ENCODE measurements around the gene CDYL2.

The CDYL2 gene

DNA sequence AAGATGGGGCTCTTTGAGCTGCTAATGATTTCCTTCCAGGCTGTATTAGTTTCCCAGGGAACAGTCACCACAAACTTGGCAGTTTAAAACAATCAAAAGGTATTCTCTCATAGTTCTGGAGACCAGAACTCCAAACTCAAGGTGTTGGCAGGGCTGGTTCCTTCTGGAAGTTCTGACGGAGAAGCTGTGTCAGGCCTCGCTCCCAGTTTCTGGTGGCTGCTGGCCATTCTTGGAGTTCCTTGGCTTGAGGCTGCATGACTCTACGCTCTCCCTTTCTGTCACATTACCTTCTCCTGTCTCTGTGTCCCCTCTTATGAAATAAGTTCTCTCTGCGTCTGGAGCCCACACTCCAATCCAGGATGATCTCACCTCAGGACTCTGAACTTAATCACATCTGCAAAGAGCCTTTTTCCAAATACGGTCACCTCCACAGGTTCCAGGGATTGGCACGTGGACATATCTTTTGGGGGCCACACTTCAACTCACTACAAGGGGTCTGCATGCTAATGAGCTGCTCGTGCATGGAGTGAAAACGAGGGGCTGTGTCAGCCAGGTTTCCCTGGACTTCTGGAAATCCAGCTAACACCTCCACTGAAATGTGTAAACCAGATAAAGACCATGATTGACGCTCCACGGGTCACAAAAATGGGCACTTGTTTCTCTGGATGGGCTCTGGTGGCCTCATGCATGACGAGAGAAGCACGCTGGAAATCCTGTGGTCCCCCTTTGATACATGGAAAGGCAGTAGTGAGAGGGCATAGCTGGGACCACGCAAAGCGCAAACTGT lies 185.3 kb downstream of the CDYL2 start:
- no peak for DNase-seq

DNA sequence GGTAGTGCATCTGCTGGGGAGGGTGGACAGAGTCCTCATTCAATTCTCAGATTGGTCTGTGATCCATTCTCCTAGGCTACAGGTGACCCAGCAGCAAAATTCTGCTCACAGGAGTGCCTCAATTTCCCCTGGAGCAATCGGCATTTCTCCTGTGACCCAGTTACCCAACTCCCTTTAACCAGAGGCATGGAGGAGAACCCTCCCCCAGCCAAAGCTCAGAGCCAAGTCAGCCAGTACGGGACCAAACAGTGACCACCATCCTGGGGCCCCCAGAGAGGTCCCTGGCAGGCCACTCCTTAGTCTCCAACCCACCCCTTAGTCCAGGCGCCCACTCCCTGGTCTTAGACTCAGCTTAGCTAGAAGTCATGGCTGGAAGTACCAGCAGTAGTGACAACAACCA lies 188.0 kb downstream of the CDYL2 start:
- DNase-seq: no peak

DNA sequence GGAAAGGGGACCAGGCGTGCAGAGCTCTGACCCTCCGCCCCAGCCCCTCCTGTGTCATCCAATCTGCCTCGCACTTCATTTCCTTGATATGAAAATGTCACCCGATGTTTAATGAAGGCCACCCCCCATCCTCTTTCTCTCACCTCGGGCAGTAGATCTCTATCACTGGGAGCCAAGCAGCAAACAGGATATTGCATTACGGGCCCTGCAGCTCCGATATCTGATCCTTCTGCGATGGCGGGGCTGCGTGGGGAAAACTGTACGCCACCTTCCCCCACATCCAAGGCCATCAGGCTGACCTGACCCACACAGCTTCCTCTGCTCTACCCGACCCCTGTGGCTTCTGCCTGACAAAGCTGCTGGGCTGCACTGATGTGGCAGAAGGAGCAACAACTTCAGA lies 188.7 kb downstream of the CDYL2 start:
- no peak for DNase-seq

DNA sequence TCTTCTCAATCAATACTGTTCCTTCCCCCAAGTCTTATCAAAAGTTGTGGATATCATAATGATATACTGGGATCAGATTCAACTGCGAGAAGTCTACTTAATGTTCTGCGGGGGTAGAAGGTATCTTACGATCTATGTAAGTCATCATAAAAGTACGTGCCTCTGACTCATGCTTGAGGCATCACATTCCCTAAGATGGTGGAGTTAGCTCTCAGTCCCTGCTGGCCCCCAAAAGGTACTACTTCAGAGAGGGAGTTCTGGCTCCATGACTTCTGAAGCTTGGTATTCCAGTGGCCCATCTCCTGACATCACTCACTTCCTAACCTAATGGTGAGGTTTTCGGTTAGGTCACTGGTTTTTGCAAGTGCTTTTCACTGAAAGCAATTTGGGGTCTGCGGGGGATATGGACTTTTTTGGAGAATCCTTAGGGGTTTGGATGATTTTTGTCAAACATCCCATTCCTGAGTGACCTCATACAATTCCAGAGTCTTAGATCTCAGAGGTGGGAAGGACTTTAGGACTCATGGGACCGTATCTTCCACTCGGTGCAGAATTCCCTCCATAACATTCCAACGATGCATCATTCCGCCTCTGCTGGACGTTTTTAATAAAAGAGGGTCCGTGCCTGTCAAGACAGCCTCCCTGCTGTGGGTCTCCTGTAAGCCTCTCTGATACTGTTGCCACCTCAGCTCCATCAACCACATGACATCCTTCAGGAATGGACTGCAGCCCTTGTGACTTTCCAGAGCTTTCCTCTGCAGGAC lies 189.3 kb downstream of the CDYL2 start:
- DNase-seq: no peak

DNA sequence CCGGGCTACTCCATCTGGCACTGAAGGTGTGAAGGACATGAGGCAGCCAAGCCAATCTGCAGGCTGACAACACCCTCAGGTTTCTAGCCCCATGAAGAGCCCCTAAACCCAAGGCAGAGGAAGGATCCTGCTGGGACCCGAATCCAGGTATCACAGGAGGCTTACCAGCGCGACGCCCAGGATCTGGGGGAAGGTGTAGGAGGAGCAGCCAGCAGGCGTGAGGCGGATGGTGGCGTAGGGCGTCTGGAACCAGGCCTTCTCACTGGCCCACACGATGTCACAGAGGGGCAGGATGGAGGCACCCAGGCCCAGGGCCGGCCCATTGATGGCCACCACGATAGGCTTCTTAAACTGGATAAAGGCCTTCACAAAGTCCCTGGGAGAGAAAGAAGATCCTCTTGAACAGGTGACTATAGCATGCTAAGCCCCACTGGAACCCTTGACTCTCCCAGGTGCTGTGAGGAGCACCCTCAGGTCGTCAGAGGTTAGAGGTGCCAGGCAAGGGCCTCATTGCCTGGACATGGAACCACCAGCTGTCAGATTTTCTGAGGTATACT lies 191.9 kb downstream of the CDYL2 start:
- DNase-seq: no peak

DNA sequence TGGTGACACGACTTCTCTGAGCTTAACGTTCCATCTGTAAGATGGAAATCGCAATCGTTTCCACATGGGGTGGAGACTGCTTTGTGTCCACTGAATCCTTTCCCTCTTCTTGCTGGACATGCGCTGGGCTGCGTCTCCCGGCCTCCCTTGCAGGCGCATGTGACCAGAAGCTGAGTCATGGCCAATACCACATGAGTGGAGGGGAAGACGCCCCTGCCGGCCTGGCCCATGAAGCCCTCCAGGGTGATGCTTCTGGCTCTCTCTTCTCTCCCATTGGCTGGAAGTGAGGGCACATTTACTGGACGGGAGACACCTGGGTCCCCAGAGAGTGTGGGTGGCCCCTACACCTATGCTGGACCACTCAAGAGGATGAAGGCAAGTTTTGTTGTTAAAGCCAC lies 192.5 kb downstream of the CDYL2 start:
- no peak for DNase-seq

DNA sequence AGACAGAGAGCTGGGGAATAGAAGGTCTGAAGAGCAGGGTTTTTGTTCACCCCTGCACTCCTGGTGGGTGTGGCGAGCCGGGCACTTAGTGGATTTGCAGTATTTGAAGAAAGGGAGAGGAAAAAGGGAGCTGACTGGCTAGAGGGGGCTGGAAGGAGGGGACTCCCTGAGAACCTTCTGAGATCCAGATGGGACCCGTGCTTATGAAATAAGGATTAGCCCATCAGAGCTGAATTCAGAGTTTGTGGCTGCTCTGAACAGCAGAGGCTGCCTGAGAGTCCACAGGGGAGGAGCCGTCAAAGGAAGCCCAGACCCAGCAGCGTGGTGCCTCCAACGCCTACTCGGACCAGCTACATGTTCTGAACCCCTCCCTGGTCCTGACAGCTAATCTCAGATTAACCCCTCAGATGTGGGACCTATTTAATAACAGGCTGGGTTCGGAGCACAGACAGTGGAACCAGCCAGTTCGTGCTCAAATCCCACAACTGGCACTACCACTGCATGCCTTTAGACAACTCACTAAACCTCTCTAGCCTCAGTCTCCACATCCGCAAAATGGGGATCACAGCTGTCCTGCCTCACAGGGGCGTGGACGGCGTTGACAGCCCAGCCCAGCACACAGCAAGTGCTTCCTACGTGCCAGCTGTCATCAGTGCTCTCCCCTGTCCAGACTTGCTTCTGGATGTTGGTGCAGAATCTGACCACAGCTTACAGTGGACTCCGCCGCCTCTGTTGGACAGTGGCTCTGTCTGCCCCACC lies 193.0 kb downstream of the CDYL2 start:
- DNase-seq: no peak

DNA sequence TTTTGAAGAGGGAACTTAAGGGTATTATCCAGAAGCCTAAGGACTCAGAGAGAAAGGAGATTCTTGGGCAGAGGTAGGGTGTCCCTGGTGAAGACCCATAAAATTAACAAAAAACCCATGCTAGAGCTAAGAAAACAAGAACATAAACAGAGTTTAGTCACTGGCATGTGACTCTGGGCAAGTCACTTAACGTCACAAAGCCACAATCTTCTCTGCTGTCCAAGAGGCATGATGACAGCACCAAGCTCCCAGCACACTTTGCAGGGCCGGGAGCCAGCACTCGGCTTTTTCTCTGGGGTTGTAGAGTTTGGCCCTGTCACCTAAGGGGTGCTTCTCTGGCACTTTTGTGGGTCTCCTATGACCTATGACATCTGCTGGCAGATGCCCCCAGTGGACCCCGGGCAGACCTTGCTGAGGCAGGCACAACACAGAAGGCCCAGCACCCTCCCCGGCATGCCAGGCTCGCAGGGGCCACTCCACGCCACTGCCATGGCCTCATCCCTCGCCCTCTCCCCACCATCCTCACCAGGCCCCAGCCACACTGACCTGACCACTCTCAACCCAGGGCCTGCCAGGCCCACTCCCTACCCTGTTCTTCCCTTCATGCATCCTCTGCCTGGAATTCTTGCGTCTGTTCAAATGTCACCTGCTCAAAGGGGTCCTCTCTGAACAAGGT lies 193.8 kb downstream of the CDYL2 start:
- DNase-seq: no peak

DNA sequence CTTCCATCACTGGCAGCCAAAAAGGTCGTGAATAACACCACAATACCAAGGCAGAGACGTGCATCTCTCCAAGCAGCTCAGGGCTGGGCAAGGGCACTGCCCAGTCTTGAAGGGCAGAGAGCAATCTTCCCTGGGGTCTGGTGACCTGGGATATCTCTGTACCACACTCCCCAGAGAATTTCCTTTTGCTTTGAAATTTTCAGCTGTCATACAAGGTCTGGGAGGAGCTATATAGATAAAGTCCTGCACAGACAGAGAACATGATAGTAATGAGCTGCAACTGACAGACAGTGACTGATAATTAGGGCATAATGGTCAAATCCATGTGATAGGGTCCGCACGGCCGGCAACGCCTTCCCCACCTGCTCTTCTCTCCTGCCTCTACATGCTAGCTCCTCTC lies 195.5 kb downstream of the CDYL2 start:
- DNase-seq: no peak

DNA sequence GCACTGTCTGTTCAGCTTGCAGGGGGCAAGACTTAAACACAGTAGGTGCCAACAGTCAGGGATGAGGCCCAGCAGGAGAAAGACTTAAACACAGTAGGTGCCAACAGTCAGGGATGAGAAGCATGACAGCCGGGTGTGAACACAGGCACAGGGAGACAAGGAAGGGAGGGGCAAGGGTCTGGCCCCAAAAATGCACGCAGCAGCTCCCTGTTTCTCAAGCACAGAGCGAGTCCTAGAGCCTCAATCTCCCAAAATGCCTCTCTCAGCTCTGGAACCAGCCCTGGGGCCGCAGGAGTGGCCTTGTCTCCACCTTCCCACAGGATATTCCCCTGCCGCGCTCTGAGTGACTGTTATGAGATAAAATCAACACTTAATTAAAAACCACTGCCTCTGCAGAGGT lies 197.2 kb downstream of the CDYL2 start:
- DNase-seq: no peak

DNA sequence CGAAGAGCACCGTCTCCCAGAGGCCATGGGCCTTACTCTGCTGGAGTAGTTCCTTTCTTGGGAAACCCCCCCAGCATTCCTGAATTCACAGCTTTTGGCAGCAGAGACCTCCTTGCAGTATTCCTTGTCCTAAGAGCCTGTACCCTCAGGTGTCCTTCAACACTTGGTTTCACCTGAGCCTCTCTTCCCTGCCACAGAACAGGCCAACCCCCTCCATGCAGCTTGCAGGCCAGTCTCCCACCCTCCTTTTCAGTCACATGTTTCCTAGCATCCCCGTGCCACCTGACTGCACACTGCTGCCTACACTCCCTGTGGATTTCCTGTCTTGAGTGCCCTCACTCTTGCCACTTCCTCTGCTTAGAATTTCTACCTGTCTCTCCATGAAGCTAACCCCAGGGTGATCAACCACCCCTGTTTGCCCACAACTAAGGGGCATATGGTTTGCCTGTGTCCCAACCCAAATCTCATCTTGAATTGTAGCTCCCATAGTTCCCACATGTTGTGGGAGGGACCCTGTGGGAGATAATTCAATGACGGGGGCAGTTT lies 198.1 kb downstream of the CDYL2 start:
- DNase-seq: no peak

DNA sequence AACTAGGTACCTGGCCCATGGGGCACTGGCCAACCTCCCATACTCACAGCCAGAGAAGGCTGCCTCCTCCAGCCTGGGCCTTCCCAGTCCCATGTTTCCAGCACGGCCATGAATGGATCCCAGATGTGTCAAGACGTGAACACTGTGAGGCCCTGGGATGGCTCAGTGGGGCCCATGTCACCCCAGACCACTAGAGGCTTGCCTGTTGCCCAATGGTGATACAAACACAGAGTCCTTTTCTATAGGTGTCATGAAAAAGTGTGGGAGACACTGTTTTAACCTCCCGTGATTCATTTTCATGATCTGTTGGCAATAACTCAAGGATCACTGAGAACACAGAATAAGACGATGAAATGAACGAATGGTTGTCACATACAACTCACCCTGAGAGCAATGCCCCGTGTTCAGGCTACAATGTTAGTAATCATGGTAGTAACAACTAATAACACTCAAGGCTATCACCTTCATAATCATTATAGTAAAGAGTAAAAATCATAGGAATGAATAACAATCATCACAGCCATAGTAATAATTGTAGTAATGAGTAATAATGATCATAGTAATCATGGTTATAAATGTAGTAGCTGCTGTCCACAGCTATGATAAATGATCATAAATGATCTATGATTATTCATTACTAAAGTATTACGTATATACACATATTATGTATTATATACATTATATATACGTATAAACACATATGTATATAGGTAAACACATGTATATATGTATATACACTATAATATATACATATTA lies 199.6 kb downstream of the CDYL2 start:
- no peak for DNase-seq

DNA sequence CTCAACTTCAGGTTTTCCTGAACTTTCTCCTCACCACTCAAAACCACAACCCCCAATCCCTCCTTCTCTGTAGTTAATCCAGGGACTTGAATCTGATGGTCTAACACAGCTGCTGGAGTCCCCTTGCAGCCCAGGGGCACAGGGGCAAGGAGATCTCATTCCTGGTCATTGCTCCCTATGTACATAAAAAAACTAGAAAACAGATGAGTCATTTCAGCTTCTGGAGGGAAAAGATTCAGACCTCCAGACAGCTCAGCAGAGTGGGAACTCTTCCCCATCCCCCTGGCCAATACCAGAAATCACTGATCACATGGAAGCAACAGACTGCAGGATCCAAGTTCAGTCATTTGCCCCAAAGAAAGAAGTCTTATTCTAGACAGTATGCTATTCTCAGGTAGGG lies 201.5 kb downstream of the CDYL2 start:
- no peak for DNase-seq

DNA sequence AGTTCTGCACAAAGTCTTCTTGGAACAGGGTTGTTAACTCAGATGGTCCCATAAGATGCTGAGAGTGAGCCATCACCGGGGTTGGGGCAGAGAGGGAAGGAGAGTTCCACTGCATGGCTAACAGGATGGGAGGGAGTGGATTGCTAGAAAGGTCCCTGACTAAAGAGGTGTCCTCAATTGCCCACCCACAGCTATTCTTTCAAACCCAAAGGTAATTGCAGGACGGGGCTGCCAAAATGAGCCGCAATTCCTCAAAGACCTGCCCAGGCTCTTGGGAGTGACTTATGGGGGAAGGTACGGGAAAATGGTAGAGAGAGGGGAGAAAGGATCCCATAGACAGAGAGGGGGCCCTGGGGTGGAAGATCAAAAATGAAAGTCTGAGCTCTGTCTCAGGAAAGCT lies 203.2 kb downstream of the CDYL2 start:
- DNase-seq: no peak

DNA sequence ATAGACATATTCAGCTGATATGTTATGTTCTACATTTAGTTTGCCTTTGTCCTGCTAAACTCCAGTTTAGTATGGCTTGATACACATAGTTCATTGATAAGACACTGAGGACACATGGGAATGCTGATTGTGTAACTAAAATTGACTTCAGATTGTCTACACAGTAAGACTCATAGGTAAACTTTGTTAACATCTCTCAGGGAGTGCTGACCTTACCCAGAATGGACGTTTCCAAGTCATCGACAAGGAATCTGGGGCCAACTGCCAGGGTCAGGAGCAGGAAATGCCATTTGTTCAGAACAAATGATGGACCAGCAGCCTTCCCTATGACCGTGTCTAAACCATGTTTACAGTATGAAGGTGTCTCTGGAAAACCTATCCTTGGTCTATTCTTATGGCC lies 204.9 kb downstream of the CDYL2 start:
- no peak for DNase-seq

DNA sequence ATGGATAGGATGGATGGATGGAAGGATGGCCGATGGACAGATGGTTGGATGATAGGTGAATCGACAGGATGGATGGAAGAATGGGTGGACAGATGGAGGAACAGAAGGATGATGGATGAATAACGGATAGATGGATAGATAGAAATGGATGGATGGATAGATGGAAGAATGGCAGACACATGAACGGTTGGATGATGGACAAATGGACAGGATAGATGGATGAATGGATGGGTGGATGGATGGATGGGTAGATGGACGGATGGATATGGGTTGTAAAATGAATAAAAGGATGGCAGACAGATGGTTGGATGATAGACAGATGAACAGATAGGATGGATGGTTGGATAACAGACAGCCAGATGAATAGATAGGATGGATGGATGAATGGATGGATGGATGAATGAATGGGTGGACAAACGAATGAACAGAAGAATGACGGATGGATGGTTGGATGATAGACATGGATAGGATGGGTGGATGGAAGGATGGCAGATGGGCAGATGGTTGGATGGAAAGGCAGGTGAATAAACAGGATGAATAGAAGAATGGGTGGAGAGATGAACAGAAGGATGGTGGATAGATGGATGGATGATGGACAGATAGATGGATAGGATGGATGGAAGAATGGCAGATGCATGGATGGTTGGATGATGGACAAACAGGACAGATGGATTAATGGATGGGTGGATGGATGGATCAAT lies 207.7 kb downstream of the CDYL2 start:
- DNase-seq: no peak

DNA sequence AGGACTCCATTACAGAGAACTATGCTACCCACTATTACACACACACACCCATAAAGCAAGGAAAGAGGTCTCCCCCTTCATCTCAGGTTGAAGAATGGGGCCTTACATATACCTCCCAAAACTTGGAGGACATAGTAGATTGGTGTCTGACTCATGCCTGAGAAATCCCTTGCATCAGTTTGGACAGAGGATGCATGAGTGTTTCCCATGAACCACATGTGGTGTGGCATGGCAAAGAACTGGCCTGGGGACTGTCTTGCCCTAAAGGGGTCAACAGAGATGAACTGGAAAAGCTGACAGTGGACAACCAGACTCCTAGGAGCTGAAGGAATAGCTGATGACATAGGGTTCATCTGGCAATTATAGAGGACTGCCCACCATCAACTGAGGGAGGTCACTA lies 209.6 kb downstream of the CDYL2 start:
- no peak for DNase-seq

DNA sequence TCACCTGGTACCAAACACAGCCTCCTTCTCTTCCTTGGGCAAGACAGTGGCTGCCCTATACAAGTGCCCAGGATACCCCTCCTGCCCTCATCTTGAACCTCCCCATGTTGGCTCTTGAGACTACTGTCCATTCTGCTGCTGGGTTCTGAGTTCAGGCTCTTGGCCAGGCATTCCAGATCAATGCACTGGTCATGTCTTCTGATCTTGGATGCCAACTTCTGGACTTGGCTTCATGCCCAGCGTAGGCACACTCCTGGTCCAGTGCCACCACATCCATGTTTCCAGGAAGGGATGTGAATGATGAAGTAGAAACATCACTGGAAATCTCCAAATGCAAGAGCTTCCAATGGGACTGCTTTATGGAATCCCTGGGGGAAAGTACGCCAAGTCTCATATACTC lies 212.1 kb downstream of the CDYL2 start:
- DNase-seq: no peak

DNA sequence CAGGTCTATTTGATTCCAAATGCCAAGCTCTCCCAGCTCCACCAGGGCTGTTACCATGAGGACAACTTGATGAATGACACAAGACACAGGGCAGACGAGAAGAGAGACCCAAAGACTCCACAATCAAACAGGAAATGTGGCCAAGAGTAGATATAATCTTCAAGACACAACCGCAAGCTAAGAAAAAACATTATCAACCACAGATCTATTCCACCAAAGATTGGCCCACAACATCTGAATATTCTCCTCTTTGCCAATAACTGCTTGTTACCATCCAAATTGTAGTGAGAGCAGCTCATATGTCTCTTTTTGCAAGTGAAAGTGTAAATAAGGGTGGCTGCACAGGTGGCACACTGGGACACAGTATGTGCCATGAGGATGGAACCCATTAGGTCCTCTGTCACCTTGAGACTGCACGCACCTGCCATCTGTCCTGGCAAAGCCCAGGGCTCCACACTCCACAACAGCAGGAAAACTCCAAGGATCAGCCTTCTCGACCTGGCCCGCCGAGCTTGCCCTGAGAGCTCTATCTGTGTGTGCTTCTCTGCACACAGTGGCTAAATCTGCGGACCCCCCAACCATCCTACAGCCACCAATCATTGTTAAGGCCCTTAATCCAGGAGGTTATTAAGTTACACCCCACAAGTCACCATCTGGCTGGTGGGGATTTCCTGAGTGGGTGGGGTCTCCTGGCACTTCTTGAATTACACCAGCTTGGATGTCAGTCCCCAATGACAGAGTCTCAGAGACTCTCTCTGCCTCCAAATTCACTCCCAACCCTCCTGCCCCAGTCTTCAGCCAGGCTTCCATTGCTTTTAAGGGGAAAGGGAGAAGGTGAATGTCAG lies 213.1 kb downstream of the CDYL2 start:
- peak; percentile 35 for DNase-seq

DNA sequence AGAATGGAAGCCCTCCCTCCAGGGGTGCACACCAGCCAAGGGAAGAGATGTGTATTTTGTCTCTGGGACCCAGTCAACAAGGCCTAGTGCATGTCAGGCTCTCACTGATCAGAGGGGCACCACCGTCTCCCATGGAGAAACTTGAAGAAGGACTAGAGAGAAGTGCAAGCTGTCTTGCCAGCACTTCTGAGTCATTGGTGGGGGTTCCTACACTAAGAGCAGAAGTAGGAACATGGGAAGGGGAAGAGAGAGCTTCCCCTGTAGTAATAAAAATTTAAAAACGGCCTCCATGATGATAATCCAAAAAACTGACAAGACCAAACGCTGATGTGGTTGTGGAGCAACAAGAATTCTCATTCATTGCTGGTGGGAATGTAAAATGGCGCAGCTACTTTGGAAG lies 217.3 kb downstream of the CDYL2 start:
- DNase-seq: no peak
